GM18861 (cell line): ENCODE results near the gene WFDC1.

Experiments
- ATAC-seq: cut with Tn5 transposase; IDR thresholded peaks from one replicate; pipeline ENCODE4 v1.9.1; 2021; ENCODE audit not compliant: unreplicated experiment

The WFDC1 gene

DNA sequence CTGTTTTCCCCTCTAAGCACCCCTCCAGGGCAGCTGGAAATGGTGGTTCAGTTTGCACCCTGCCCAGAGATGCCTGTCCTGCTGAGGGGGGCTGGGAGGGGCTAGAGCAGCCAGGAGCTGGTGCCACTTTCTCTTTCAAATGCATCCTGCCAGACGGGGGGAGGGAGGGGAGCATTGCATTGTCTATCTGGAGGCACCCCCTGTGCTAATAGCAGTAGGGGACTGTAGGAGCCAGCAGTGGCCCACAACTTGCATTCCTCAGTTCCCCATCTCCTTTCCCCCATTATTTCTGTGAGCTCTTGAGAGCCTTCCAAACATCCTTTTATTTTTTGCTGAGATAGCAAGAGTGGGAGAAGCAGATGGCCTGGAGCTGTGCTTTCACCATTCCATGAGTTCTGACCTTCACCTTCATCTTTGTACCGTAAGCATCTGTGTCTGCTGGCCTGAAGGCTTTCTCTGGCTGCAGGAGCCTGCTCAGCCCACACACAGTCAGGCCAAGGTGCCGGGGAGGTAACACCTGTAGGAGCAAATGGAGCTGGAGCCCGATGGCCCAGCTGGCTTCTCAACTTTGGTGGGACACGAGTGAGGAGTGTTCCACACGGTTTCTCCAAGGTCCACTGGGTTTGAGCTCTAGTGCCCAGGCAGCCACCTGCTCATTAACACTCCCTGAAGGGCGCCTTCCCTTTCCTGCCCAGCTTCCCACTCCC, 5.2 kb downstream of the WFDC1 start:
- no peak for ATAC-seq

DNA sequence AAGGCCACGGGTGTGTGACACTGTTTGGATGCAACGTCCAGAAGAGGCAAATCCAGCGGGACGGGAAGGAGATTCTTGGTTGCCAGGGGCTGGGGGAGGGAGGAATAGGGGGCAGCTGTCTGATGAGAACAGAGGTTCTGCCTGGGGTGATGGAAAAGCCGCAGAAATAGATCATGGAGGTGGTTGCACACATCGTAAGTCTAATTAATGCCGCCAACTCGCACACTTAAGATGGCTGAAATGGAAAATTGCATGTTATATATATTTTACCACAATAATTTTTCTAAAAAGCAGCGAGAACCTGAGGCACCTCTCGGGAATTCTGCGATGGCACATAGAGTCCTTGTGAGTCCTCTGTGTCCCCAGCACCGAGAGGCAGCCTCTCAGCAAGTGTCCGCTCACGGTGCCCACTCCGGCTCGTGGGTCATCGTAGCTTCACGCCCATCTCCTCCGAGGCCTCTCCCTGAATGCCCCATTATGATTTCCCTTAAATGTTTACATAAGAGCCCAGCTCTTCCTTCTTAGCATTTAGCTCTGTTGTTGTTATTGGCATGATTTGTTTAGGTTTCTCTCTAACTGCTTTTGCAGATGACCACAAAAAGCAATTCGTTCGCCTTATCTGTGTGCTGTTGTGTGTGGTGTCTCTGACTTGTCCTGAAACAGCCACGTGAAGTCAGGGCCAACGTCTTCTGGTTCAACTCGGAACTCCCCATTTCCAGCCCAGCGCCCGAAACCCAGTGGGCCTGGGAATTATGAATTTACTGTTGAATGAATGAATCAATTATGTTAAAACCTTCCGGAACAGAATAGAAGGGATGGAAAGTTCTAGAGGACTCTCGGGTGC, 7.7 kb downstream of the WFDC1 start:
- ATAC-seq, result no peak

DNA sequence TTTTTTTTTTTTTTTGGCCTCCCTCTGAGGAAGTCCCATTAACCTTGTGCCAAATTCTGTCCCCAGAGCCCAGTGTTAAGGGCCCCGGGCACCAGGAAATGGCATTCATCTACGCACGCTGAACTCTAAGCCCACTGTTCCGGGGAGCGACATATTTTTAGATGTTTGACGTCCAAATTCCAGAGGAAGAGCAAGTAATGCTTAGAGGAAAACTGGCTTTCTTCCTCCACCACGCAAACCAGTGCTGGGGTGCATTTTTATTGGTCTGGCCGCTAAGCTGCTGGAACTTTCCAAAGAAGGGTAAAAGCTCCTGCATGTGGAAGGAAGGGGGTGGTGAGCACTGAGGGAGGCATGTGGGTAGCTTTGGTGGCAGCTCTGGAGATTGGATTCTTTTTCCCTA, 8.3 kb downstream of the WFDC1 start:
- ATAC-seq, result no peak

DNA sequence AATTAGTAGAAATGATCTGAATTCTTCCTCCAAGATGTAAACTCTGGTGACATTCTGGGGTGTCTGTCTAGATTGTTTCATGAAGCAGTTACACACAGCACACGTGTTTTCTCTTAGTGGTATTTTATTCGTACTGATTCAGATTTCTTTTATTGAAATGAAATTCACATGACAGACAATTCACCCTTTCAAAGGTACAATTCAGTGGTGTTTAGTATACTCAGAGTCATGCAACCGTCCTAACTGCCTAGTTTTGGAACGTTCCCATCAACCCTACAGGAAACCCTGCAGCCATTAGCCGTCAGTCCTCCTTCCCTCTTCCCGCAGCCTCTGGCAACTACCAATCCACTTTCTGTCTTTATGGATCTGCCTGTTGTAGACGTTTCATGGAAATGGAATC, 8.8 kb downstream of the WFDC1 start:
- no peak for ATAC-seq

DNA sequence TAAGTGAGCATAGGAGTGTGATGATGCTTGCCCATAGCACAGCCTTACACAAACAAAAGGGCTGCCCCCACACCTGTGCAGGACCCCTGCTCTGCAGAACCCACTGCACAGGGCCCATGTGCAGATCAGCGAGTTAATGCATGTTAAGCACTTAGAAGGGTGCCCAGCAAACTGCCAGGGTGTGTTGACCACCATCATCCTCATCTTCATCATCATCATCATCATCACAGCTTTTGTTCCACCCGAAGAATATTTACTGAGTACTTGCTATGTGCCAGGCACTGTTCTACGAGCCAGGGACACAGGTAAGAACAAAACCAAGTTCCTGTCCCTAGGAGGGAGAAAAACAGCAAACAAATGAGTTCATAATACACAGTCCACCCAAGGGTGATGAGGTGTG, 11.9 kb downstream of the WFDC1 start:
- ATAC-seq, result no peak

DNA sequence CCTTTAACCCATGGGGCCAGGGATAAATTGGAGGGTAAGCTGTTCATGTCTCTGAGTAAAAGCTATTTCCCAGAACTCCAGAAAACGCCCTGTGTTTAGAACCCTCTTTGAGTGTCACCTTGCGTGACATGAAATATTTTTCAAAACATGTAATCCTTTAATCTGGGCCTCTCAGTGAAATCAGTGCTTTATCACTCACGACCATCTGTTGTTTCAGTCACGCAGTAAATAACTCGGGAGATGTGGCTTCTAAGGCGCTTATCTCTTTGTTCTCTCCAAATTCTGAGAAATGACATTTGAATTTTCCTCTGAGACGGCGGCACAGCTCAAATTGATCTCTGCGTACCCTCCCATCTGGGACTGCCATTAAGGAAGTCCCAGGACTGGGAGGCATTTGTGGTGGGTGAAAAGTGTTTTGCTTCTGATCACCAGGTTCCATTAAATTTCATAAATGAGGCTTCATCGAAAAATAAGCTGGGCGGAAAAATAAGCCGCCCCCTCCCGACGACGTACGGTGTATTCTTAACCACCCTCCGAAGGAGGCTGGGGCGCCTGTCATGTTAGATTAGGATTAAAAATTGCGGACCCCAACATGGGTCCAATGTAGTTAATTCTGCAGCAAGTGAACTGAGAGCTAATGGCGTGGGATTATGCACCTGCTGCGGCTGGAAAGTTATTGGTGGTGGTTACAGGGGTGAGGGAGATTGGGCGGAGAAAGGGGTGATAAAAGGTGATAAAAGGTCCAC, 12.7 kb downstream of the WFDC1 start:
- no peak for ATAC-seq

DNA sequence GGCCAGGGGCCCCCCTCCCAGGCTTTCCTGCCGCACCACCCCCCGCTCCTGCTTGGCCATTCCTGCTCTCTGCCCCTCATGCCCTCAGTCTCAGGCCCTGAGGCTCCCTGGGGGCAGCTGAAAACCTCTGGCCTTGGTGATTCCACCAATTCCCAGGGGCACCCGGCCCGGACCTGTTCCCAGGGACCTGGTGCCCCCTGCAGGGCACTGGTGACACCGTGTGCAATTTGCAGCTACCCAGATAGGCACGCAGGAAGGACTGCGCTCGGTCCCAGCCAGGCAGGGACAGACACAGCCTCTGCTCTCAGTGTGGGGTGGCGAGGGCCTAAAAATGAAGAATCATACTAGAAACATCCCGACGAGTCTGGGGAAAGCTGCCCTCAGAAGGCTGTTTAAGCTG, 13.4 kb downstream of the WFDC1 start:
- ATAC-seq, result no peak

DNA sequence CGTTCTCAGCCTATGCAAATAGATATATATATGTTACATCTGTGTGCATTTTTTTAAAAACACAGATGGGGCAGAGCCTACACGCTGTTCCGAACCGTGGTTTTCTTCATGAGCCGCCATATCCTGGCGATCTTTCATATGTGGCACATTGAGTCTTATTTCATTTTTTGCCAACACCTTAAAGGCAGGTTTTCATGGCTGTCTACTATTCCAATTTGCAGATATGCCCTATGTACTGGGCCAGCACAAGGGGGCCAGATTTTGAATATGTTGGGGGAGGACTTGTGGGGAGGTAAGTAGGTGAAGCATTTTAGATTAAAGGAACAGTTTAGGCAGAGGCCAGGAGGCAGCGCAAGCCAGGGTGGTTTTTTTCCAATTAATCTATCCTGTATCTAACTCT, 16.0 kb downstream of the WFDC1 start:
- ATAC-seq, result no peak

DNA sequence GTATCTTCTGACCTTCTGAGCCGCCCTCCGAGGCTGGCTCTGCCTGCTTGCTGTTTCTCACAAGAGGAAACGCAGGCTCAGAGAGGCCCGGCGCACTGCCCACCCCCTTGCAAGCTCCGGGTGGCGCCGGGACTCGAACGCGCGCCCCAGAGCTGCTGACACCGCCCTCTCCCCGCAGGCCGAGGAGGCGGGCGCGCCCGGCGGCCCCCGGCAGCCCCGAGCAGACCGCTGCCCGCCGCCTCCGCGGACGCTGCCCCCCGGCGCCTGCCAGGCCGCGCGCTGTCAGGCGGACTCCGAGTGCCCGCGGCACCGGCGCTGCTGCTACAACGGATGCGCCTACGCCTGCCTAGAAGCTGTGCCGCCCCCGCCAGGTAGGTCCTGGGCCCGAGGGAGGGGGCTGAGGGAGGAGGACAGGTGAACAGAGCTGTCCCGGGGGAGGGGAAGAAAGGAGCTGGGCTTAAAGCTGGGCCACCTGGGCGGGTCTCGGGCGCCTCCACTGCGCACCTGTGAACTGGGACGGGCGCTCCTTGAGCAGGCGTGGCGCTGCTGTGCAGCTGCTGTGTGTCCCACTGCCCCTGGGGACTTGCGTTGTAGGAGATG, 18.2 kb downstream of the WFDC1 start:
- no peak for ATAC-seq

DNA sequence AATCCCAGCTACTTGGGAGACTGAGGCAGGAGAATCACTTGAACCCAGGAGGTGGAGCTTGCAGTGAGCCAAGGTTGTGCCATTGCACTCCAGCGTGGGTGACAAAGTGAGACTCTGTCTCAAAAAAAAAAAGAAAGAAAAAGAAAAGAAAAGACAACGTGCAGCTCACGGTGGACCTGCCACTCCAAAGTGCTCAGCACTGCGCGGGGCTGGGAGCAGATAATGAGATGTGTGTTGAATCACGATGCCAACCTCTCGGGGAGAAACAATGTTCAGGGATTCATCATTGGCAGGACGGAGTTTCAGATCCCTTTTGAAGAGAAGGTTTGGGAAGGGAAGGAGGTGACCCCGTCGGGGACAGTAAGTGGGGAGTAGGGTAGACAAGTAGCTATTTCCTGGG, 19.2 kb downstream of the WFDC1 start:
- no peak for ATAC-seq

DNA sequence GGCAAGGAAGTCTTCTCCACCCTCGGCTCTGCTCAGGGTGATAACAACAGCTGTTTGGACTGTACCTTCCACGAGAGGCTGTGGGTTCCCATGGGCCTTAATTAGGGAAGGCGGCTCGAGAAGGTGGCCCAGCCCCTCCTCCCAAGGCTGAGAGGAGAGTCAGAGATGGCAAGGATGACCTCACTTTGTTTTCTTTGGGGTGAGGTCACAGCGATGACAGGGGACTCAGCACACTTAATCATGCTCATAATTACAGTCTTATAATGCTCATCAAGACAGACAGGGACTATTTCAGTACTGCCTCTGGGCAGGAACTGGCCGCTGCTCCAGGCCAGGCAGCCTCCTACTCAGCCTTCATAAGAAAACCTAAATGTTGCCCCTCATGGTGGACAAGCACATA, 19.7 kb downstream of the WFDC1 start:
- ATAC-seq, result no peak

DNA sequence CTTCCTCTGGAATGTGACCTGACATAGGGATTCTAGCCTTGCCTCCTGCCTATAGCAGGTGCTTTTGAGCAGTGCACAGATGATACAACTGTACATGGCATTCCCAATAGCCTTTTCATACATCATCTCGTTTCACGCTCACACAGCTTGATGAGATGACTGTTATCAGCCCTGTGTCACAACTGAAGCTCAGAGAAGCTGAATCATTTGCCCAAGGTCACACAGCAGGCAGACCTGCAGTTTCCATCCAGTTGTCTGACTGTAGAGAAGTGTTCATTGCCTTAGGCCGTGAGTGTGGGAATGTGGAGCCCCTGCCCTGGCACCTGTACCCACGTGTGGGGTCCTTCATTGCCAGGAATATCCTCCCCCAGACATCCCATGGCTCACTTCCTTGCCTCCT, 20.1 kb downstream of the WFDC1 start:
- no peak for ATAC-seq

DNA sequence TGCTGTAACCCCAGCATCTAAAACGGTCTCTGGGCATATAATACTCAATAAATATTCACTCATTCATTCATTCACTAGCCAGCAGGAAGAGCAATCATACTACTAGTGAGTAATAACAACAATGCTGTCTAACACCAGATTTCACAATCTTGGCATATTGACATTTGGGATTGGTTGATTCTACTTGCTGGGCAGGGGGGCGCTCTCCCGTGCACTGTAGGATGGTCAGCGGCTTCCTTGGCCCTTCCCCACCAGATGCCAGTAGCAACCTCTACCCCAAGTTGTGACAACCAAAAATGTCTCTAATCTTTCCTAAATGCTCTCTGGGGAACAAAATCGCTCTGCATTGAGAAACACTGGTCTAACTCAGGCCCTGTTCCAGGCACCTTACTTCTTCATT, 20.7 kb downstream of the WFDC1 start:
- ATAC-seq, result no peak

DNA sequence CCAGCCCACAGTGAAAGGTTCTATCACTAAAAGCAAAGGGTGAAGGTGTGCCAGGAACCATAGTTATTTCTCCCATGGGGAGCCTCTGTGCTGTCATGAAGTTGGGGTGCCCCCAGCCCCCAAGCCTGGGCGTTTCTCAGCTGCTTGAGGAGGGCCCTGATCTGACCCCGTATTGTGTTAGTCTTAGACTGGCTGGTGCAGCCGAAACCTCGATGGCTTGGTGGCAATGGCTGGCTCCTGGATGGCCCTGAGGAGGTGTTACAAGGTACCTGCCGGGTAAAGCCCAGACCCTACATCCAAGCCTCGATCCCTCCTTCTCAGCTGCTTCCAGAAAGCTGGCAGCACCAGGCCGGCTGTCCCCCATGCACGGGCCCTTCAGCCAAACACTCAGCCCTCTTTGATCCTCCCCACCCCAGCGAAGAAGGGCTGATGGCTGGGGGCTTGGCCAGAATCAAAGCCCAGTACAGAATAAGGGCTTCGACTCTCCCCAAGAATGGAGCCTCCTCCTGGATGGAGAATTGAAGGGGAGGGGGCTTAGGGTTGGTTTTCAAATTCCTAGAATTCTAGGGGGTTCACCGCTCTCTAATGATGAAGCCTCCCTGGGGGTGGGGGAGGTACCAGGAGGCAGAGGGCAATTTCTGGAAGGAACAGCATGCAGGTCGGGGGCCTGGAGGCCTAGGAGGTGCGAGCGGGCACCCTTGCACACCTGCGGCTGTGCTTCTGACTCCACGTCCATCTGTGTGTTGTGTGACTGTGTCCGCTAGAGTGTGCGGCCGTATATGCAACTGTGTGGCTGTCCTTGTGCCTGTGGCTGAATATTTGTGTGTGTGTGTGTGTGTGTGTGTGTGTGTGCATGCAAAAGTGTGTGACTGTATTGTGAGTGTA, 23.7 kb downstream of the WFDC1 start:
- ATAC-seq, result no peak

DNA sequence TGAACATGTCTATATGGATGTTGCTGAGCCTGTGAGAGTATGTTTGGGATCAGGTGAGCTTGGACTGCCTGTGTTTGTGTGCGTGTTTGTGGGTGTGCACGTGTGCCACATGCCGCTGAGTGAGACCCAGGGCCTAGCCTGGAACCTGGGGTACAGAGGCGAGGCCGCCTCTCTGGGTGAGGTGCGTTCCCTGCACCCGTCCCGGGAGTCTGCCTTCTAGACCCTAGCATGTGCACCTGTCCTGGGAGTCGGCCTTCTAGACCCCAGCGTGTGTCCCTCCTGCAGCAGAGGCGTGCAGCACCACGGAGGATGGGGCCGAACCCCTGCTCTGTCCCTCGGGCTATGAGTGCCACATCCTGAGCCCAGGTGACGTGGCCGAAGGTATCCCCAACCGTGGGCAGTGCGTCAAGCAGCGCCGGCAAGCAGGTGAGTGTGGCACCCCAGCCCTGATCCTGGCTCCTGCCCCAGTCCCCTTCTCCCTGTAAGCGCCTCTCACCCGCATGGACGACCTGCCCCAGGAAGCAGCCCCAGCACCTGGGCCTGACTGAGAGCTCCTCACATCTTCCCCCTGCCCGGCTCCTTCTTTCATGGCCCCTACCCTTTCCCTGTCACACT, 24.6 kb downstream of the WFDC1 start:
- no peak for ATAC-seq

DNA sequence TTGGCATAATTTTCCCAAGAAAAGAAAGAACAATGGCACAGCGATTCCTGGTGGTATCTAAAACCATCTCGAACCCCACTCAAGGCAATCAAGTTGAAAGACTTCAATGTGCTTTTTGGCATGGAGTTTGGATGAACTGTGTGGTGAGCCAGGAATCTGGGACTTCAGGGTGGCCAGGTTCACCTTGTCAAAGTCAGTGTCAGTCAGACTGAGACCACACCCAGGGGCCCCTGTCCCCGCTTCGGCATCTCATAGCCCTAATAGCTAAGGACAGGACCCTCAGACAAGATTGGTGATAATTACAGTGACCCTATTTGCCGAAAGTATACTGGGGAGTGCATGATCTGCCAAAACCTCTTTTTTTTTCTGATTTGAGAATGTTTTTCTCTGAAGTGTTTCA, 25.8 kb downstream of the WFDC1 start:
- no peak for ATAC-seq

DNA sequence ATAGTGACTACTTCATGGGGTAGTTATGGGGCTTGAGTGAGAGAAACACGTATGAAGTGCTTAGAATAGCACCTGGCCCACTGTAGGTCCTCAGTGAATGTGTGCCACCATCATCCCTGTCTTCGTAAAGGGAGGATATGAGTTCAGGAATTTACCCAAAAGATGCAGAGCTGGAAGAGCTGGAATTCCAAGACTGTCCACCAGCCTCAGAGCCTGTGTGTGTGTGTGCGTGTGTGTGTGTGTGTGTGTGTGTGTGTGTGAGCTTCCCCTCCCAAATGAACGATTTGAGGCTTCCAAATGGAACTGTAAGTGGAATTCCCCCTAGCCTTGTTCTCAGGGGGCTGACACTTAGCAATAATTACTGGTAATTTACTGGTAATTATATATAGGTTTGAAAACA, 27.3 kb downstream of the WFDC1 start:
- ATAC-seq, result no peak

DNA sequence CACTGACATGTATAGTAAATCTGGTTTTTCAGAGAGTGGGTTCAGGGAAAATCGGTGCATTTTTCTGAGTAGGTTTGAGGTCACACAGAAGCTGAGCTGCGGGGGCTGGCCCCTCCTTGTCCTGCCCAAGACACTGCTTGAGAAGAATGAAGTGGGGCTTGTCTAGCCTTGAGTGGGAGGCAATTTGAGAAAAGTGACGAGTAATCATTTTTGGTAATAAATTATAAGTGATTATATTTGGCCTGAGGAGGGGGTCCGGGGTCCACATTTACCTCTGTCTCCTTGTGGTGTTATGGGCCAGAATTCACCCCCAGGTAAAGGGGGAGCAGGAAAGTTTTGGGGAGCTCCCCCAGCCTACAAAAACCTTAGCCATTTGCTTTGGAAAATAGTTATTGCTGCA, 28.1 kb downstream of the WFDC1 start:
- no peak for ATAC-seq

DNA sequence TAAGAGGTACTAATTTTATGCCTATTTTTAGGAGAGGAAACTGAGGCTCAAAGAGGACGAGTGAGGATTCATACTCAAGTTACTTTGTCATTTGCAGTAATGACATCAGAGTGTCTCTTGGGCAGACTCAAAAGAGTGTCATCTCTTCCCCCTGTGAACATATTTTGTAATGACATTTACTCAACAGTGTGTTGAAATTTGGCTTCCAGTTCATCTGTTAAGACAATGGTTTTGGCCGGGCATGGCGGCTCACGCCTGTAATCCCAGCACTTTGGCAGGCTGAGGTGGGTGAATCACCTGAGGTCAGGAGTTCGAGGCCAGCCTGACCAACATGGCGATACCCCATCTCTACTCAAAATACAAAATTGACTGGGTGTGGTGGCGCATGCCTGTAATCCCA, 28.9 kb downstream of the WFDC1 start:
- ATAC-seq, result no peak
